GM12891 (cell line): Measurements from ENCODE around the gene FBXL17.

Experiments
- POLR2A ChIP-seq: IDR thresholded peaks from 2 replicates; pipeline ENCODE4 v1.6.1; 2011; ENCODE audit warnings: low read depth, low read length, control low read depth
- POLR2AphosphoS5 ChIP-seq: IDR thresholded peaks from 2 replicates; pipeline ENCODE4 v1.6.1; 2011; ENCODE audit warnings: low read depth, low read length, control low read depth
- TAF1 ChIP-seq: IDR thresholded peaks from 2 replicates; pipeline ENCODE4 v1.6.1; 2011; ENCODE audit warnings: low read depth, low read length, control low read depth

- TF ChIP-seq POLR2A (no peak), POLR2AphosphoS5 (no peak), TAF1 (no peak)
Observed at GRCh38 chr5:108184940-108185339, 197.0 kb downstream of the FBXL17 start.
